HTERT RPE-1 (cell line): ENCODE data around the gene ZNF777.

ENCODE experiments used
- in situ Hi-C: fragments of 300-500 bp; cut with MboI; formaldehyde crosslinking; loops from 4 replicates; pipeline ENCODE4 v1.14.3; 2020; ENCODE audit warnings: low sequenced_read_pairs

Gene ZNF777

GRCh38 chr7:149477494-149478443 is 16.9 kb upstream of the ZNF777 start:
- in situ Hi-C loops: no loop called here

GRCh38 chr7:149476791-149477190 is 15.9 kb upstream of the ZNF777 start:
- in situ Hi-C loops: no loop called here

DNA sequence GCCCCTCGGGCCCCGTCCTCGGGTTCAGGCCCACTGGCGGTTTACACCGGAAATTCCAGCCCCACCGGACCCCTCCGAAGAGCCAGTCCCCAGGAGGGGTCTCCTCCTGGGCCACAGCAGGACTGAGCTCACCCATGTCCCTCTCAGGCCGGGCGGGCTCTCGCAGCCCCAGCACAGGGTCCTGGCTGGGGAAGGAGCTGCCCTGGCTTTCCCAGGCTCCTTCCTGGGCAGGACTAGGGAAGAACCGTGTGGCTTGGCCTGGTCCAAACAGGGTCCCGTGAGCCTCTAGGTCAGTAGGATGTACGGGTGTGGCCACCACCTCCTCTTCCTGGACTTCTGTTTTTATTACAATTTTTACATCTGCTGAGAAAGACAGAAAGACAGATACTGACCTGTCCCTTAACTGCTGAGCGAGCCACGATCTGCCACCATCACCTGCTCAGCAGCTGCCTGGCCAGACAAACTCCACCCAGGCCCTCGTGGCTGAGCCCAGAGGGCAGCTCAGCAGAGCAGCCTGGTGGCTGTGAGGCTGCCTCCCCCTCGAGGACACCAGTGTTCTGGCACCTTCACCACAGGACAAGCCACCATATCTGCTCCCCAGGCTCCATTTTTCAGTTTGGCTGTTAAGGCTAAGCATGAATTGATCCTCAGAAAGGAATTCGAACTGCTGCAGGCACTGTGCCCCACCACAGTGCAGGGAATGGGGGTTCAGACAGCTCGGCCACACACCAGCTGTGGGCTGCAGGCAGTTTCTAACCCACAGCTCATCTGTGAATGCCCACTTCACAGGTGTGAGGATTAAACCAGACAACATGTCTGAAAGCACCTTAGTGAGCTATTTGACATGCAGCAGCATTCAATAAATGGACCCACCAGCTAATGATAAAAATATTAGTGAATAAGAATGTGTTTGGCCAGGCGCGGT is 14.5 kb upstream of the ZNF777 start:
- in situ Hi-C loops: no loop called here

GRCh38 chr7:149474309-149475120 is 13.7 kb upstream of the ZNF777 start:
- in situ Hi-C loops: no loop called here

GRCh38 chr7:149473251-149473650 is 12.4 kb upstream of the ZNF777 start:
- in situ Hi-C loops: no loop called here

- in situ Hi-C loops: no loop called here
These were observed 10.6 kb upstream of the ZNF777 start for GRCh38 chr7:149471289-149471953.

DNA sequence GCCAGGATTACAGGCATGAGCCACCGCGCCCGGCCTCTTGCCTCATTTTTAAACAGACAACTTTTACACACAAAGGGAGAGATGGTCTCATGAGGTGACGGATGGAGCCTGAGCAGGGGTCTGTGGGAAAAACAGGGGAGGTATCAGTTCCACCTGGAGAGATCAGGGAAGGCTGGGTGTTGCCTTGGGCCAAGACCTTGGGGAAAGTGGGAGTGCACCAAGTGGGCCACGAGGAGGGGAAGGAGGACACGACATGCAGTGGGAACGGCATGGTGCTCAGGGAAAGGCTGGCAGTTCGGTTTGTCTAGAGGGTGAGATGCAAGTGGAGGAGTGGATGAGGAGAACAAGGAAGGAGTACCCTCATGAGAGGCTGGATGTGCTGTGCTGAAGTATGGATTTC is 8.9 kb upstream of the ZNF777 start:
- in situ Hi-C loops: no loop called here

- in situ Hi-C loops: no loop called here
These were observed 7.3 kb upstream of the ZNF777 start for GRCh38 chr7:149468208-149468607.

DNA sequence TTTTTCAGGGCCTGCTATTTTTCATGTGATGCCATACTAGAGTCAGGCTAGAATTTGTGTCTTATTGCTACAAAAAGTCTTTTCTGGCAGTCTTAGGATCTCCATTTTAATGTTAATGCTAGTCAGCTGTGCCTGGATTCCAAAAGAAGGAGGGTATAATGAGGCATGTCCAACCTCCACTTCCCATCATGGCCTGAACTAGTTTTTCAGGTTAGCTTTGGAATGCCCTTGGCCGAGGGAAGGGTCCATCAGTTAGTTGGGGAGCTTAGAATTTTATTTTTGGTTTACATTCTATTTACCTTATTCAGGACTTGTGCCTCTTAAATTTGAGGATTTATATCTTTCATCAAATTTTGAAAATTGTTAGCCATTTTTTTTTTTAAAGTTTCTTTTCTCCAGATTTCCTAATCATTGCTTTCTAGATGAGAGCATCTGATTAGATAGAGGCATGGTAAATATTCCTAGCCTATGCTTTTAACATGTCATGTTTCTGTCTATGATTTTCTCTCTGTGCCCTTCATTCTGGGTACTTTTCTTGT is 6.5 kb upstream of the ZNF777 start:
- in situ Hi-C loops: no loop called here

DNA sequence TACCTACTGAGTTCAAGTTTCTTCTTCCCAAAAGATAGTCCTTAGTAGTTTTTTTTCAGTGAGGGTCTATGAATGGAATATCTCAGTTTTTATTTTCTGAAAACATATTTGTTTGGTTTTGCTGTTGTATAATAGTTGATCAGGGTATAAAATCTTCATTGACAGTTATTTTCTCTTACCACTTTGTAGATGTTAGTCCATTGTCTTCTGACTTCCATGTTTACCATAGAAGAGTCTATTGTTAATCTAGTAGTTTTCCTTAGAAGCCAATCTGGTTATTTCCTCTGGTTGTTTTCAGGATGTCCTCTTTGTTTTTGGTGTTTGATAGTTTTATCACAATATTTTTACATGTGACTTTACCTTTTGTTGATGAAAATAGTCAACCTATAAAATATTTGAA is 5.5 kb upstream of the ZNF777 start:
- in situ Hi-C loops: no loop called here

DNA sequence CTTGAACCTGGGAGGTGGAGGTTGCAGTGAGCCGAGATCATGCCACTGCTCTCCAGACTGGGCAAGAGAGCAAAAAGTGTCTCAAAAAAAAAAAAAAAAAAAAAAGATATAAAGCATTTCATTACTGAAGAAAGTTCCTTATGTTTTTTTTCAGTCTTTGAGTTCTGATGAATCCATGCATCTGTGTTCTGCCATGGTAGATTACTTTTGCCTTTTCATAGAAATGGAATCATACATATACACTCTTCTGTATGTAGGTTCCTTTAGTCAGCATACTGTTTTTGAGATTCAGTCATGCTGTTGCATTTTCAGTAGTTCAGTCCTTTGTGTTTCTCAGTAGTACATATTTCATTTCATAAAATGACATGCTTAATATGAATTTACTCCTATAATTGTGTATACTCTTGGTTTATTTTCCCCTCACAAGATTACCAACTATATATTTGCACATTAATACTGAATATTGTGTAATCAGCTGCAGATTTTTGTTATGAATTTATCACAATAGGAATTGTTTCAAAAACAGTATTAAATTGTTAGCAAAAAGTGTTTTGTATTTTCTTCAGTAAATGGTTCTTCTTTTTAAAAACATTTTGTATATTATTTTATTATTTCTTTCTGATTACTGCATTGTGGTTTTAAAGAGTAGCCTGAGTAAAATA is 2.8 kb upstream of the ZNF777 start:
- in situ Hi-C loops: no loop called here

DNA sequence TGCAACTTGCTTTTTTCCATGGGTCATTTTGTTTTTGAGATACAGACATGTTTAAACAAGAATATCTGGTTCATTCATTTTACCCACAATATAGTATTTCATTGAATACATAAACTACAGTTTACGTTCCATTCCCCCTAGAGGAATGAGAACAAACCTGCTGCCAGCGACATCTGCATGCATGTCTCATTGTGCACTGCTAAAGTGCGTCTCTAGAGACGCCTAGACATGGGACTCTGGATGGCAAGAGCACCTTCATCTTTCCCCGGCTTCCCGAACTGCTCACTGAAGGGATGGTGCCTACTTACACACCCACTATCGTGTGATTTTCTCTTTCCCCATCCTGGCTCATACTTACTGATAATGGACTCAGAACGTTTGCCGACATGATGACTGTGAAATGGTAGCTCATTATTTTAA is 1.2 kb upstream of the ZNF777 start:
- in situ Hi-C loops: no loop called here

DNA sequence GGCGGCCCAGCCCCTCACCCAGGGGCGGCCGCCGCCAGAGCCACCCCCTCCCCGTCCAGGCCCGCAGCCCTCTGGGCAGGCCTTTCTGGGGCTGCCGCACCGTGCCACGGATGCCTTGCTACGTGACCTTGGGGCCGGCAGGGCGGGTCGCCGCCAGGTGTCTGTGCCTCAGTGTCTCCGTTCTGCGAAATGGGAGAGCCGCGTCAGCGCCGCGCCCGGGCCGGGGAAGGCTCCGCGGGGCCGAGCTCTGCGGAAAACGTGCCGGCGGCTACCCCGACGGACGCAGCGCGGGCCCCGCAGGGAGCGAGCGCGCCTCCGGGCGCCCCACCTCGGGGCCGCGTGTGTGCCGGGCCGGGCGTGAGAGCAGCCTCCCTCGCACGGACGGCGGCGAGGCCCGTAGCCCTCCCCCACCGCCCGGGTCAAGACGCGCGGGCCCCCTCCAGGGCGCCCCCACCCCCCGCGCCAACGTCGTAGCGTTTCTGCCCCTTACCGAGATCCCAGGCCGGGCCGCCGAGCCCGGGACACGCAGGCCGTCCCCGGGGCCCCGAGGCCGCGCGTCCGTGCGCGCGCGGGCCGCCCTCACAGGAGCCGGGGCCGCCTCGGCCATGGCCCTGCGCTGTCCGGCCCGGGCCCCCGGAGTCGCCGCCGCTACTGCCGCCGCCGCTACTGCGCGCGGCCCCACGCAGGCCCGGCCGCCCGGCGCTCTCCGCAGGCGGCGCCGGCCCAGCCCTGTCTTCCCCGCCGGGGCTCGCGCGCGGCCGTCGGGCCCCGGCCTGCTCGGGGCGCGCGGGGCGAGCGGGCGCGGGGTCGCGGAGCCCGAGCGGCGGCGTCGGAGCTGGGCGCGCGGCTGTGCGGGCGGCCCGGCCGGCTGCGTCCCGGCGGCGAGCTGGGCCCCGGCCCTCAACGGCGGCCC is 1.1 kb downstream of the ZNF777 start:
- in situ Hi-C loops: no loop called here

- in situ Hi-C loops: no loop called here
These were observed 1.7 kb downstream of the ZNF777 start for GRCh38 chr7:149459201-149459539.

DNA sequence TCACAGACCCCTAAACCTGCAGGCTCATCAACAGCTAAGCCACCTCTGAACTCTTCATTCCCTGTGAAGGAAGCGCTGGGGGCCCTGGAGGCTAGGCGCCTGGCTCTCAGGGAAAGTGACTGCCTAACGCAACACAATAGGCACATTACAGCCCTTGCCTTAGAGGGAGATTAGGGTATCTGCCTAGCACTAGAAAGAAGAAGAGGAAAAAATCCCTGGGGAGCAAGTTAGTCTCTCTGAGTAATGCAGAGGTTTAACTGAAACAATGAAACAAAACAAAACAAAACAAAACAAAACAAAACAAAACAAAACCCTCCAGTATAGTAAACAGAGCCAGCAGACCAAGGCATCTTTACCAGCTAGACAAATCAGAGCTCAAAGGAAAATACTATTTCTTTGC is 2.6 kb downstream of the ZNF777 start:
- in situ Hi-C loops: no loop called here

- in situ Hi-C loops: no loop called here
These were observed 3.1 kb downstream of the ZNF777 start for GRCh38 chr7:149457766-149458165.

- in situ Hi-C loops: no loop called here
These were observed 4.1 kb downstream of the ZNF777 start for GRCh38 chr7:149456506-149457421.
